Stimulated activated CD8-positive, alpha-beta memory T cell treated with anti-CD3 and anti-CD28 coated beads, Interleukin-12 subunit alpha, Interleukin-12 subunit beta, amount 100 ng/mL, for 24 hours (primary cell): ENCODE results near the gene NEURL2.
"Not testable (repeated sequence)": the region's sequence is repeated elsewhere in the genome, so short reads cannot be mapped to it uniquely, and the experiment has no call there.

ENCODE experiments used
- DNase-seq: peaks from one replicate; pipeline ENCODE4 v3.0.0-alpha.2; 2020; ENCODE audit errors: extremely low read depth

NEURL2 gene

GRCh38 chr20:45919542-45920399 is 28.8 kb upstream of the NEURL2 start:
- DNase-seq: no peak

- no peak for DNase-seq
Measured at GRCh38 chr20:45918779-45919537, 27.9 kb upstream of the NEURL2 start.

GRCh38 chr20:45918182-45918737 is 27.3 kb upstream of the NEURL2 start:
- no peak for DNase-seq

GRCh38 chr20:45917790-45918141 is 26.8 kb upstream of the NEURL2 start:
- DNase-seq: no peak

GRCh38 chr20:45913116-45913515 is 22.1 kb upstream of the NEURL2 start:
- no peak for DNase-seq

- DNase-seq: no peak
Measured at GRCh38 chr20:45912344-45912682, 21.3 kb upstream of the NEURL2 start.

- no peak for DNase-seq
Measured at GRCh38 chr20:45911486-45912343, 20.7 kb upstream of the NEURL2 start, which contains the start of gene PLTP. TSS of gene PLTP (minus strand) at chr20:45912155. CDS start at chr20:45911452, 703 bp downstream.

- peak; percentile 87 for DNase-seq
Measured at GRCh38 chr20:45910670-45911485, 19.9 kb upstream of the NEURL2 start.

- no peak for DNase-seq
Measured at GRCh38 chr20:45909817-45910669, 19.0 kb upstream of the NEURL2 start.

GRCh38 chr20:45909336-45909808 is 18.4 kb upstream of the NEURL2 start:
- DNase-seq: no peak

GRCh38 chr20:45908084-45908483 is 17.1 kb upstream of the NEURL2 start:
- DNase-seq: no peak

GRCh38 chr20:45907219-45907948 is 16.4 kb upstream of the NEURL2 start:
- no peak for DNase-seq

GRCh38 chr20:45905505-45906079 is 14.6 kb upstream of the NEURL2 start:
- no peak for DNase-seq

- DNase-seq: no peak
Measured at GRCh38 chr20:45904583-45905504, 13.8 kb upstream of the NEURL2 start.

- DNase-seq: no peak
Measured at GRCh38 chr20:45902199-45902701, 11.2 kb upstream of the NEURL2 start.

GRCh38 chr20:45901332-45901731 is 10.3 kb upstream of the NEURL2 start:
- DNase-seq: not testable (repeated sequence)

- no peak for DNase-seq
Measured at GRCh38 chr20:45899046-45899835, 8.2 kb upstream of the NEURL2 start.
